NCI-H1694 (cell line): Measurements from ENCODE around the gene ADCY4.

Experiments used
- DNase-seq: peaks from one replicate; lab custom pipeline; 2025; lab: John Stamatoyannopoulos, UW

ADCY4 gene

GRCh38 chr14:24296341-24297157 is 38.3 kb downstream of the ADCY4 start:
- peak; percentile 76 for DNase-seq

- no peak for DNase-seq
These were observed 41.3 kb downstream of the ADCY4 start for GRCh38 chr14:24293525-24293924.

GRCh38 chr14:24292118-24292807 is 42.6 kb downstream of the ADCY4 start:
- no peak for DNase-seq

GRCh38 chr14:24291446-24292117 is 43.3 kb downstream of the ADCY4 start:
- no peak for DNase-seq

GRCh38 chr14:24290746-24291145 is 44.1 kb downstream of the ADCY4 start:
- no peak for DNase-seq

- DNase-seq = no peak
These were observed 45.1 kb downstream of the ADCY4 start for GRCh38 chr14:24289649-24290280.

GRCh38 chr14:24286996-24287395 is 47.9 kb downstream of the ADCY4 start:
- DNase-seq = no peak

- DNase-seq = no peak
These were observed 49.5 kb downstream of the ADCY4 start for GRCh38 chr14:24285351-24285750.

GRCh38 chr14:24284501-24285035 is 50.3 kb downstream of the ADCY4 start:
- peak; percentile 48 for DNase-seq

GRCh38 chr14:24283796-24284460 is 50.9 kb downstream of the ADCY4 start:
- no peak for DNase-seq

GRCh38 chr14:24282736-24283135 is 52.1 kb downstream of the ADCY4 start:
- DNase-seq = no peak

- no peak for DNase-seq
These were observed 53.2 kb downstream of the ADCY4 start for GRCh38 chr14:24281636-24282035.

- DNase-seq = no peak
These were observed 53.9 kb downstream of the ADCY4 start for GRCh38 chr14:24280797-24281460.

- peak; percentile 77 for DNase-seq
These were observed 55.3 kb downstream of the ADCY4 start for GRCh38 chr14:24279301-24280186.

GRCh38 chr14:24278424-24278823 is 56.4 kb downstream of the ADCY4 start:
- no peak for DNase-seq

- no peak for DNase-seq
These were observed 57.1 kb downstream of the ADCY4 start for GRCh38 chr14:24277606-24278321.

GRCh38 chr14:24277071-24277470 is 57.8 kb downstream of the ADCY4 start:
- no peak for DNase-seq

GRCh38 chr14:24274101-24274543 is 60.7 kb downstream of the ADCY4 start:
- DNase-seq = no peak

GRCh38 chr14:24273422-24273998 is 61.4 kb downstream of the ADCY4 start:
- no peak for DNase-seq
